Stimulated activated CD8-positive, alpha-beta memory T cell treated with anti-CD3 and anti-CD28 coated beads, Interleukin-7, amount 100 ng/mL, for 24 hours (primary cell): ENCODE data around the gene PLPP4.

ENCODE experiments used
- DNase-seq: peaks from one replicate; pipeline ENCODE4 v3.0.0-alpha.2; 2020; ENCODE audit warnings: low read depth

Gene PLPP4

DNA sequence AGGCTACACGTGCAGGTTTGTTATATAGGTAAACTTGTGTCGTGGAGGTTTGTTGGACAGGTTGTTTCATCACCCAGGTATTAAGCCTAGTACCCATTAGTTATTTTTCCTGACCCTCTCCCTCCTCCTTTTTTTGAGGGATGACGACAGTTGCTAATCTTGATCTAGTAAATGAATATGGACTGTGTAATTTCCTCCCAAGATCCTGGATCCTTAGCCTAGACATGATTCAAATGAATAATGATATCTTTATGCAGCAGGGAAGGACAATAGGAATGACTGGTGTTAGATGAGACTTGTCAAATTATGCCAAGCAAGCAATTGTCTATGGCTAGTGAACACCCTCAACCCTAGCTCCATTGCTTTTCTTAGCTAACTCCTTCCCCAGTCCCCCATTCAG is 156.2 kb downstream of the PLPP4 start:
- no peak for DNase-seq

- DNase-seq = no peak
Measured at GRCh38 chr10:120614680-120615079, 157.7 kb downstream of the PLPP4 start.

GRCh38 chr10:120616311-120616911 is 159.4 kb downstream of the PLPP4 start:
- no peak for DNase-seq

DNA sequence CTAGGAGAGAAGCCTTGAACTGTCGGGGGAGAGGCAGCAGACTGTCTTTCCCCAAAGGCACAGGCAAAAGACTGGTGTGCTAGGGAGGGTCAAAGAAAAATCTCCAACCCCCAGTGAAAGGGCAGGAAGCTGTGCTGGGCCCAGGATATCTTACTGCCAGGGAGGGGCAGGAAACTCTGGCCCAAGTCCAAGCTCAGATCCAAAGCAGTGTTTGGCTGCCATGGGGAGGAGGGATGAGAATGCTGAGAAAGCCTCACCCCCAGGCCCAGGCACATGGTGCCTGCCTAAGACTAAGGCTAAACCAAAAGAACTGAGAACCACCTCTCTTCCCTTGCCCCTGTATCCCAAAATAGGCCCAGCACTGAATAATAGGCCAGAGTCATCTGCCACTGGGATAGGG is 171.2 kb downstream of the PLPP4 start:
- DNase-seq = no peak

DNA sequence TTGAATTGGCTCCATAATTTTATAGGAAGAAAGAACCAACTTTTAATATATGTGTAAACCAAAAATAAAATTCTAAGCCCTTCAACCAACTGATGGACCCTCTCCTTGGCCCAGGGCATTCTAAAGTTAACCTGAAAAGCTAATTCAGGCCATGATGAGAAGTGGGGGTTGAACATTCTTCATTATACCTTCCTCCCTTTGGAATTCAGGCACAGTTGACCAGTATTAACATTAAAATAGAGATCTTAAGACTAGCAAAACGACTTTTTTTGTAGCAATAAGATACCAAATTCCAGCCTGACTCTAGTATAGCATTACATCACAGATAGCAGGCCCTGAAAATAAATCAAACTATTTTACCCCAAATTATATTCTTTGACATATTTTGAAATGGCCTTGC is 173.2 kb downstream of the PLPP4 start:
- DNase-seq = no peak

GRCh38 chr10:120632047-120632446 is 175.0 kb downstream of the PLPP4 start:
- no peak for DNase-seq

GRCh38 chr10:120632942-120633341 is 175.9 kb downstream of the PLPP4 start:
- no peak for DNase-seq

DNA sequence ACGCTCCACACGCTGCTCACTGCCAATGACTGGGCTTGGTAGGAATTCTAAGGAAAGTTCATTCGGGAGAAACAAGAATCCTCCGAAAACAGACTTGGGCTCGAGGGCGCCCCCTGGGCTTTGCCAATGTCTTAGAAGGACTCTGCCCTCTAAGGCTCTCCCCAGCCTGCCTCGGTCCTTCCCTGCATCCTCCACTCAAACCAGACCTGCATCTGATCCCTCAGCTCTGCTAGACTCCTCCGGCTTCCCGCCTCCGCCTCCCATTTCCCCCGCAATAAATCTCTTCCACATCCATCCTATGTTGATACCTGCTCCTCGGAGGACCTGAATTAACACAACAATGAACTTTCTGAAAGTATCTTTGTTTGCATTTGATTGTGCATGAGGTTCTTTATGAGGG is 177.6 kb downstream of the PLPP4 start:
- no peak for DNase-seq
